WTC11 (cell line): Measurements from ENCODE around the gene ATP11A. TPM values are rescaled to one million over a fixed set of nuclear protein-coding genes. Genes with fewer than 3 reads are reported as not detected.

Source experiments
- ATAC-seq: fragments of 200-7000 bp; cut with Tn5 transposase; 2 replicates; pipeline ENCODE4 v1.10.0; 2021; ENCODE audit warnings: mild to moderate bottlenecking, moderate library complexity
- CTCF ChIA-PET: fragments of 300-600 bp; sonication (Branson Sonifier 250); formaldehyde crosslinking; loops from one replicate; lab custom pipeline; 2021; ENCODE audit warnings: antibody characterized with exemption; lab: Charles Lee
- POLR2A ChIA-PET: fragments of 350-600 bp; sonication (Branson Sonifier 250); formaldehyde crosslinking; loops from one replicate; lab custom pipeline; 2021; ENCODE audit warnings: antibody characterized with exemption; lab: Charles Lee
- DNase-seq: peaks from one replicate; pipeline ENCODE4 v3.0.0; 2021; ENCODE audit warnings: low spot score
- H3K27ac Mint-ChIP-seq: 2 replicates; pipeline ENCODE4 v1.8.0; 2021; ENCODE audit warnings: mixed read lengths
- H3K27me3 Mint-ChIP-seq: 2 replicates; pipeline ENCODE4 v1.8.0; 2021; ENCODE audit warnings: low read depth, mild to moderate bottlenecking, moderate library complexity, mixed read lengths
- H3K36me3 Mint-ChIP-seq: 2 replicates; pipeline ENCODE4 v1.8.0; 2021; ENCODE audit warnings: mixed read lengths
- H3K4me1 Mint-ChIP-seq: 2 replicates; pipeline ENCODE4 v1.8.0; 2022; ENCODE audit warnings: mixed read lengths
- H3K4me3 Mint-ChIP-seq: 2 replicates; pipeline ENCODE4 v1.8.0; 2021; ENCODE audit warnings: mild to moderate bottlenecking, moderate library complexity, mixed read lengths
- H3K9me3 Mint-ChIP-seq: 2 replicates; pipeline ENCODE4 v1.8.0; 2021; ENCODE audit warnings: mixed read lengths
- AFF4 ChIP-seq: sonication (generic); formaldehyde crosslinking; IDR thresholded peaks from 2 replicates; pipeline ENCODE4 v1.8.1; 2023; ENCODE audit warnings: mild to moderate bottlenecking, missing genetic modification reagents, borderline replicate concordance
- ESRRA ChIP-seq: sonication (generic); formaldehyde crosslinking; IDR thresholded peaks from 2 replicates; pipeline ENCODE4 v1.8.1; 2022; ENCODE audit warnings: mild to moderate bottlenecking, missing genetic modification reagents, borderline replicate concordance
- ETV6 ChIP-seq: sonication (generic); formaldehyde crosslinking; IDR thresholded peaks from 2 replicates; pipeline ENCODE4 v1.8.1; 2022; ENCODE audit warnings: mild to moderate bottlenecking, missing genetic modification reagents
- FOXP1 ChIP-seq: sonication (generic); formaldehyde crosslinking; IDR thresholded peaks from 2 replicates; pipeline ENCODE4 v1.8.0; 2022; ENCODE audit warnings: missing genetic modification reagents, mild to moderate bottlenecking, moderate library complexity, borderline replicate concordance
- GABPB1 ChIP-seq: sonication (generic); formaldehyde crosslinking; IDR thresholded peaks from 2 replicates; pipeline ENCODE4 v1.8.1; 2023; ENCODE audit warnings: mild to moderate bottlenecking, missing genetic modification reagents
- GRHL2 ChIP-seq: fragments of 250-450 bp; sonication (Bioruptor Pico); IDR thresholded peaks from 2 replicates; pipeline ENCODE4 v1.8.0; 2022; ENCODE audit warnings: mild to moderate bottlenecking, moderate library complexity; ENCODE audit not compliant: insufficient replicate concordance, severe bottlenecking
- NFE2L1 ChIP-seq: sonication (generic); formaldehyde crosslinking; IDR thresholded peaks from 2 replicates; pipeline ENCODE4 v1.8.1; 2023; ENCODE audit warnings: missing genetic modification reagents
- NFYB ChIP-seq: sonication (generic); formaldehyde crosslinking; conservative IDR thresholded peaks from 2 replicates; pipeline ENCODE4 v1.8.0; 2022; ENCODE audit warnings: low read depth, missing genetic modification reagents
- NR2C2 ChIP-seq: sonication (generic); formaldehyde crosslinking; IDR thresholded peaks from 2 replicates; pipeline ENCODE4 v1.8.0; 2022; ENCODE audit warnings: mild to moderate bottlenecking, missing genetic modification reagents
- SMAD4 ChIP-seq: sonication (generic); formaldehyde crosslinking; IDR thresholded peaks from 2 replicates; pipeline ENCODE4 v1.8.0; 2022; ENCODE audit warnings: mild to moderate bottlenecking, missing genetic modification reagents
- SOX15 ChIP-seq: fragments of 250-450 bp; sonication (Bioruptor Pico); IDR thresholded peaks from 2 replicates; pipeline ENCODE4 v1.9.0; 2021; ENCODE audit warnings: mild to moderate bottlenecking
- SP1 ChIP-seq: sonication (generic); formaldehyde crosslinking; conservative IDR thresholded peaks from 2 replicates; pipeline ENCODE4 v1.8.1; 2022; ENCODE audit warnings: missing genetic modification reagents
- ZNF121 ChIP-seq: sonication (generic); formaldehyde crosslinking; IDR thresholded peaks from 2 replicates; pipeline ENCODE4 v1.8.0; 2023; ENCODE audit warnings: missing genetic modification reagents
- ZNF532 ChIP-seq: fragments of 250-450 bp; sonication (Bioruptor Pico); IDR thresholded peaks from 2 replicates; pipeline ENCODE4 v1.9.0; 2021; ENCODE audit warnings: mild to moderate bottlenecking, borderline replicate concordance
- ZSCAN18 ChIP-seq: fragments of 250-450 bp; sonication (Bioruptor Pico); IDR thresholded peaks from 2 replicates; pipeline ENCODE4 v2.1.2; 2022; ENCODE audit warnings: mild to moderate bottlenecking, moderate library complexity
- total RNA-seq: library from RNA; stranded (reverse); gene quantifications from 3 replicates; pipeline ENCODE4 v1.2.3, GENCODE V29; 2021

ATP11A gene
- total RNA-seq, 1 experiment from 2014 or later, result 100 TPM

GRCh38 chr13:112680741-112681360, 9.0 kb upstream of the ATP11A start:
- peaks cover 3% of the 10 kb centered on the region; the same call in 1 of the 2 replicates for H3K9me3 Mint-ChIP-seq
- no peak overlapping the region for H3K27ac Mint-ChIP-seq
- no peak overlapping the region for H3K4me3 Mint-ChIP-seq
- H3K4me1 Mint-ChIP-seq, result peaks cover 5% of the 10 kb centered on the region
- DNase-seq, result no peak
- CTCF ChIA-PET, result no interaction called here
- no peak for TF ChIP-seq FOXP1 (CRISPR knock-in tag)
- TF ChIP-seq SOX15 (CRISPR knock-in tag), result no peak
- no peak for TF ChIP-seq ZNF121 (CRISPR knock-in tag)
- no peak for TF ChIP-seq NFE2L1 (CRISPR knock-in tag)
- no peak for TF ChIP-seq SMAD4 (CRISPR knock-in tag)
- 0 out of 2 replicates have a peak, but pooled peaks cover 6% of the 10 kb centered on the region for H3K36me3 Mint-ChIP-seq
- POLR2A ChIA-PET, result no interaction called here
- ATAC-seq, result no peak
- no peaks in the 10 kb centered on the region; the same call in 1 of the 2 replicates for H3K27me3 Mint-ChIP-seq

- CTCF ChIA-PET, result no interaction called here
- Mint-ChIP-seq H3K4me1 (peaks cover 12% of the 10 kb centered on the region), H3K27ac (no peak overlapping the region), H3K36me3 (0 out of 2 replicates have a peak, but pooled peaks cover 5% of the 10 kb centered on the region), H3K4me3 (no peak overlapping the region), H3K27me3 (no peaks in the 10 kb centered on the region; the same call in 1 of the 2 replicates), H3K9me3 (no peaks in the 10 kb centered on the region)
- POLR2A ChIA-PET, result no interaction called here
- TF ChIP-seq AFF4 (CRISPR knock-in tag), result no peak
- TF ChIP-seq ZNF532 (CRISPR knock-in tag), result no peak
- TF ChIP-seq SP1, result no peak
- no peak for TF ChIP-seq NR2C2
- TF ChIP-seq GRHL2 (CRISPR knock-in tag), result no peak
- no peak for TF ChIP-seq GABPB1
- TF ChIP-seq ZSCAN18 (CRISPR knock-in tag), result no peak
- TF ChIP-seq ESRRA, result no peak
- TF ChIP-seq ETV6 (CRISPR knock-in tag), result no peak
- TF ChIP-seq NFYB (CRISPR knock-in tag), result no peak
- DNase-seq (no peak), ATAC-seq (no peak)
These were observed 6.3 kb upstream of the ATP11A start for GRCh38 chr13:112683581-112683980.
